Iris pigment epithelial cell (primary cell): ENCODE results near the gene DPT.
A peak's percentile ranks its signal among the peaks of the same experiment; 100 is the strongest.
"Not testable (repeated sequence)": the region's sequence is repeated elsewhere in the genome, so short reads cannot be mapped to it uniquely, and the experiment has no call there.

Experiments
- DNase-seq: peaks from one replicate; pipeline ENCODE4 v3.0.0-alpha.2; 2011; ENCODE audit warnings: low read depth

Gene DPT

DNA sequence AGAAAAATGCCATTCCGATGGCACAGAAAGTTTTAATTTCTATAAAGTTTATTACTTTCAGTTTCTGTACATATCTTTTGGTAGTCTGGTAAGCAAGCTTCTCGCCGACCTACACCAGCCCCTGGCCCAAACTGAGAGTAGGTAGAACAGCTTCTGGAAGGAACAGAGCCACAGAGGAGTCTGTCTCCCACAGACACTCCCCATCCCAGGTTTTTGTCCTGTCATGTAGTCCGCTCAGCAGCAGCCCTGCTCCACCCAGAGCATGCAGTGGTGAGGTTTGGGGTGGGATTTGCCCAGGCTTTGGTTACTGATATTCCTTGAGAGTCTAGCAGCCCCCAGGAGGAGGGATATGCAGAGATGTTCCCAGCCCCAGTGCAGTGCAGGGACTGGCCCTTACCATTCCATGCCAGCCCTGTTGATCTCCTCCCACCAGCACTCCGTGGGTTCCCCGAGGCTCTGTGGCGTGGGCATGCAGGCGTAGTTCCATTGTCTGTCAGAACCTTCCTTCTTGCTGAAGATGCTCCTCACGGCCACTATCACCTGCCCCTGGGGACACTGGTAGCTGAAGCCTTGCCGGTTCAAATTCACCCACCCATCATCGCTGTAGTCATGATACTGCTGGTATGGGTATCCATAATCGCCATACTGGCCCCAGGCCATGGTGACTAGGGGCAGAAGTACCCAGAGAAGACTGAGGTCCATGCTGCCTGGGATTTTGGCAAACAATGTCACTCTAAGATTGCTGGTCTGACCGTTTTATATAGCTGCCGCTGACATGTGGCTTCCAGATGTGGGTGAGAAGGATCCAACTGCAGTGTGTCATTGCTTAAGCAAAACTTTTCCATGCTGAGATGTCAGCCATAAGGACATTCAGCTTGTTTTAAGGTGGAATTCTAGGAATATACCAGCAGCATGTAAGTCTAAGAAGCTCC, at the start of gene DPT:
DPT (minus strand) TSS at position 734 of the 932 bp plus-strand sequence; CDS start at position 702, 32 bp downstream.
- DNase-seq, result no peak

DNA sequence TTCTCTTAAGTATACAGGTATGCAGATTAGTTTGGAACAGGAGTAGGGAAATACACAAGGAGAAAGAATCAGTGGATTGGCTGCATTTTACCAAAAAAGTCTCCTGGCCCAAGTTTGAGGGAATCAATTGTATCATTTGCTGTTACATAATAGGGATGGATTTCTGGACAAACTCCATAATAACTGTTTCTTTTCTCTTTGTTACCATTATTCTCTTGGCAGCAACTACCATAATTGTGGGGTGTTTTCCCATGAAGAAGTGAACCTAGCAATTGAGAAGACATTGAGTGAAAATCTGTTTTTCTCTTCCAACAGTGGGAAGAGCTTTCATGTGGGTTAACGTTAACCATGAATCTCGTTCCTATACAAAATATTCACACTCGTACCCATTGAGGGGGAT, 46.4 kb upstream of the DPT start:
- DNase-seq, result no peak

DNA sequence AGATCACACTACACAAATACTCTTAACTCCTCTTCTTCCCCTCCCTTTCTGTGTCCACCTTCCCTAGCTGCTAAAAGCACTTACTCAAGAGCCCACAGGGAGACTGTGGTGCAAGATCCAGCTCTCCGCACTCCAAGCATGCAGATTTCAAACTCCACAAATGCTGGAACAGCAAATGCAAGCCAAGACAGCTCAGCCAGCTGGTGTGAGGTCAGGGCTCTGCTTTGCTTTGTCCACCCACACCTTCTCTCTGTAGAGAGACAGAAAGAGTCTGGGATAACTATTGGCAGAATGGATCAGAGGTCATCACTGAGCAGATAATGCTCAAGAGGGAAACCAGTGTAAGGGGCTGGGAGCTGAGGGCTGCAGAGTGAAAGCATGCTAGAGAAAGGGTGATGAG, 45.2 kb upstream of the DPT start:
- no peak for DNase-seq

DNA sequence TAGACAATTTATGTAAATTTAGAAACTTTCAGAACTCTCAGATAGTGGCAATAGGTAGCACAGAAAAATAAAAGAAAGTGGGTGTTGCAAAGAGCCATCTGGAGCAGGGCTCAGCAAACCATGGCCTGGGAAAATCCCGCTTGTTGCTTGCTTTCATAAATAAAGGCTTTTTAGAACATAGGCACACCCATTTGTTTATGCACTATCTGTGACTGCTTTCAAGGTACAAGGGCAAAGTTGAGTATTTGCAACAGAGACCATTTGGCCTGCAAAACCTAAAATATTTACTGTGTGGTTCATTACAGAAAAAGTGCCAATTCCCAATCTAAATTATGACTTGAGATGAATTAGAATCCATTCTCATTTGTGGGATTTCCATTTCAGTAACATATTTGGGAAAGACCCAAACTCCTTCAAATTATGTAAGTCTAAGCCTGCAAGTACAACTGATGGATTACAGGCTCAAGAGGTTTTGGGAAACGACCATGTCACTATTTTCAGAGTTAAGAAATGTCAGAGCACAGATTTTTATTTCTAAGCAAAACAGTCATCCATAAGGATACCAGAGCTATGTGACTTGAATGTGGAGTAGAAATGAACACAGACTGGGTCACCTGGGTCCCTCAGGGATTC, 43.5 kb upstream of the DPT start:
- DNase-seq, result no peak

DNA sequence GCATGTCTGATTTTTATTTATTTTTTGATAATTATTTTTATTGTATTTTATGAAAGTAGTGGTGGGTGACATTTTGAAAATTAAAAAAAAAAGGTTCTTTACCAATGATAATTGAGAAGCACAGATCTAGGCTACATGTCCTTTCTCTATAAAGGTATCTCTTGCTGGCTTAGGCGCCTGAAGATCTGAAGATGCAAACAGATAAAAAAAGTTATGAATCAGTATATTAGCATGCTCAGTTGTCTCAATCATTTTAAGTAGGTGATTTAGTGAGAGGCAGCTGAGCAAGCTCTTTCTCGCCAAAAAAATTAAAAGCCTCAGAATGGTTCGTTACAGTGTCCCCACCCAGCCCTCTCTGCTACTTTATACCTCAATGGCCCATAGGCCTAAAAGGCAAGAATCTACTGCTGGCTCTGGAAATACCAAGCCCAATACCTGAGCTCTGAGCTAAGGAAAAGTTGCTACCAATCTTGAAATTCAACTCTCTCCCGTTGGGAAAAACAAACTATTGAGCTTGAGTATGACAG, 42.2 kb upstream of the DPT start:
- no peak for DNase-seq

- DNase-seq, result not testable (repeated sequence)
Observed at GRCh38 chr1:168769893-168770292, 40.9 kb upstream of the DPT start.

DNA sequence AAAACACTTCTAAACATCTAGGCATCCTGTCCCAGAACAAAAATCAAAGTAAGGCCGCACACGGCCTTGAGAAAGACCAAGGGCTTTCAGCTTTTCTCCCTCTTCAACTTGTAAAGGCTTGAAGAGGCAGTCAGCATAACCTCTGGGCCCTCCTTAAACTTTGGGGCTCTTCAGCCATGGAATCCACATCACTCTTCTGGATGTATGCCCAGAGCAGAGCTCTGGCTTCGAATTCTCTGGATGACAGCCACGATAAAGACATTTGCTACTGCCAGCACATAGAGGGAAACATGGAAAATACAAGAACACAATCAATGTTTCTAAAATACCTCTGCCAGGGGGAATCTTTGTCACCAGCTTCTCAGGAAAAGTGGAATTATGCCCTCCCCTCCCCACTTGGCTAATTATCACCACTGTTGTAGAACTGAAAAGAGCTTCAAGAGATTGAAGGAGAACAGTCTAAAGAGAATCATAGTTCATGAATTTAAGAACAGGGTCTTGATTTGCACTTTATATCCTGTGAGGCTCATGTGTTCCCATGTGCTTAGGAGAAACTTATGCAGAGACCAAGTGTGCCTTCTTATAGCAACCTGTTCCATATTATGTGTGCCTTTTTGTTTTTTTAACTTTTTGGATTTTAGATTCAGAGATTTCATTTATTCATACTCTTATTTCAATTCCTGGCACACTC, 39.0 kb upstream of the DPT start:
- DNase-seq, result peak; percentile 6

GRCh38 chr1:168766568-168766967, 37.6 kb upstream of the DPT start:
- no peak for DNase-seq

DNA sequence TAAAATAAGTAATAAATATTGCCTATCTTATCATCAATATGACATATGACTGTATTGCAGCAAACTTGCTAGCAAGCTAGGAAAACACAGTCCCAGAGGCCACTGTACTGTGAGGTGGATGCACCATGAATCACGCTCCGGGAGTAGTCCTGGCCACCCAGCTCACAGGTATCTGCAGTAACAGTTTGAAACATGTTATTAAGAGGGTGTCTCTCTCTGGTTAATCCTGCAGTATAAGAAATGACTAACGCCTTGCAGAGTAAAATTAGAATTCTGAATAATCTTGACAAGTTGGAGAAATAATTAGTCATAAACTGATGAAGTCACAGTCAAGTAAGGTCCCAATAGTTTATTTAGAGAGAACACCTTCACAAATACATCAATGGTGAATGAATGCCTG, 34.0 kb upstream of the DPT start:
- DNase-seq, result no peak

DNA sequence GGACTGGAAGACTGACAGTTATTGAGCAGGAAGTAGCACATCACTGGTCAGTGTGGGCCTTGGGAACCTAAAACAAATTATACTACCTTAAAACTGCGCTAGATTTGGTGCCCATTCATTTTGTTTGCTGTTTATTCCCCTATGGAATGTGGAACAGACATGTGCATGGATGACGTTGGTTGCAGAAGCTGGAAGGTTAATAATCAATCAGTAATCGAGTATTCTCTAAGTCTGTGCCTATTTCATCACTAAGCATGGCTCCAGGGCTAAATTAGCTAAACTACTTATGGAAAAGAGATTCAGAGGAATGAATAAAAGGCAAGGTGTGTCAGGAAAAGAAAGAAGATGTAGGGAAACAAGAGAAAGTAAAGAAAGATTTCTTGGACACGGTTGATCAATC, 33.5 kb upstream of the DPT start:
- DNase-seq, result no peak

DNA sequence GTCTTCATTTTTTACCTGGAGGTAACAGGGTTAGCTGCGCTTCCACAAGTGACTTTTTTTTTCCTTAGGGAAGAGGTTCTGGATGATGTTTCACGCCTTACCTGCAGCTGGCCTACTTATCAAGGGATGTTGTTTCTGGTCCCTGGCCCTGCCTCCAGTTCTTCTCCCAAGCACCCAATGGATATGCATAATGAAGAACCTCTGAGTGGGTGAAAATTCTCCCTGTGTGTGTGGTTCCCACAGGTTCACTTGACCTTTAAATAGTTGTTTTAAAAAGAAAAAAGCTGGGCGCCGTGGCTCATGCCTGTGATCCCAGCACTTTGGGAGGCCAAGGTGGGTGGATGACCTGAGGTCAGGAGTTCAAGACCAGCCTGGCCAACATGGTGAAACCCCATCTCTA, 31.8 kb upstream of the DPT start:
- DNase-seq, result no peak

DNA sequence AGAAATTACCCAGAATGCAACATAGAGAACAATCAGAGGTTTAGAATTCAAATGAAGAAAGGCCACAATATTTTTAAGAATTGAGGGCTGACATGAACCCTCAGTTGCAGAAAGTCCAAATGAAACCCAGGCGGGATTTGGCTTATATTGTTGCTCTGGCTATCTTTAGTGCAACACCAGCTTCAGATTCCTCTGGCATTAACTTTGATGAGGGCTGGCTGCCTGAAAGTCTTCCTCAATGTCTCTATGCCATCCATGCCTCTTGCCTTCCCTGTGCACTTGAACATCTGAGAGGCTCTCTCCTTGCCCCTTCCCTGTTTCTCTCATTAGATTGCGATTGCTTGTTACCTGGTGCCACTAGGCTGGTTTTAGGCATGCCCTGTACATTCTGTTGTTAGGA, 31.2 kb upstream of the DPT start:
- no peak for DNase-seq

DNA sequence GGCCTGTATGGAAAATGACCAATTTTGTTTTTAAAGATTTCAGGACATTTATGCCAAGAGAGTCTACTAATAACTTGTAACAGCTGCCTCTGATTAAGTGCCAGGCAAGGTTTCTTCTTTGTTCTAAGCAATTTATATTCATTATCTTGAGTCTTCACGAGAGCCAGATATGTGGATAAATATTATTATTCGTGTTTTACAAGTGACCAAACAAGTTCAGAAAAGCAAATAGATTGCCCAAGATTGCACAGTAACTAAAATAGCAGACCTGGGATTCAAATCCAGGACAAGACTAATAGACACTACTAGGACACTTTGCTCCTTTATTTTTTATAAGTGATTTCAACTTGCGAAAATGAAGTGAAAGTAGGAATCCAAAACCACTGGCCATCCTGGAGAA, 30.1 kb upstream of the DPT start:
- DNase-seq, result no peak

- DNase-seq, result no peak
Observed at GRCh38 chr1:168758503-168758902, 29.5 kb upstream of the DPT start.

- no peak for DNase-seq
Observed at GRCh38 chr1:168755800-168756418, 26.9 kb upstream of the DPT start.

GRCh38 chr1:168752171-168752832, 23.3 kb upstream of the DPT start:
- no peak for DNase-seq

- no peak for DNase-seq
Observed at GRCh38 chr1:168751195-168751650, 22.2 kb upstream of the DPT start.

DNA sequence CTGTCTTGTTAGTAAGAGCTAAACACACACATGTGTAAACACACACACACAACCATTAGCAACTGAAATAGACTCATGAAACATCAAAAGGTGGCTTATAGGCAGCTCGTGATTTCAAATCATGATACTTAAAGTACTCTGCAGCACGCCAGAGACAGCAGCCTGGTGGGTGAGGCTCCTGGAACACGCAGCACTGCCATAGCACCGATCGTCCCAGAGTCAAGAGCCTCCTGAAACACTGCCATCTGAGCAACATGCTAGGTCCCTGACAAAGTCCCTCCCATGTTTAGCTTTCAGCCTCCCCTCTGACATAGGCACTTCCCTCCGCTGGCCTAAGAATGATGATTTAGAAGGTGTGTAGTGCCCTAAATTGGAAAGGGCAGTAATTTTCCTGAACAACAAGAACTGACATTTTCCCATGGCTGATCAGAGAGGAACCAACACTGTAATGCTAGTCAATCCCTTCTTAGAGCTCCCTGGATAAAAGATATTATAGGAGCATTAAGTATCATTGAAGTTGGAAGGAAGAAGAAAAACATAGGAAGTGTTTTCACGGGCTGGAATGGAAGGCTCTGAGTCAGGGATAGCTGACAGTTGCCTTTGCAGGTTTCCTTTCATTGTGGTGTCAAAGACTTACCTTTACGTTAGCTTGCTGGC, 14.1 kb upstream of the DPT start:
- DNase-seq, result no peak

- DNase-seq, result no peak
Observed at GRCh38 chr1:168742386-168742785, 13.4 kb upstream of the DPT start.

DNA sequence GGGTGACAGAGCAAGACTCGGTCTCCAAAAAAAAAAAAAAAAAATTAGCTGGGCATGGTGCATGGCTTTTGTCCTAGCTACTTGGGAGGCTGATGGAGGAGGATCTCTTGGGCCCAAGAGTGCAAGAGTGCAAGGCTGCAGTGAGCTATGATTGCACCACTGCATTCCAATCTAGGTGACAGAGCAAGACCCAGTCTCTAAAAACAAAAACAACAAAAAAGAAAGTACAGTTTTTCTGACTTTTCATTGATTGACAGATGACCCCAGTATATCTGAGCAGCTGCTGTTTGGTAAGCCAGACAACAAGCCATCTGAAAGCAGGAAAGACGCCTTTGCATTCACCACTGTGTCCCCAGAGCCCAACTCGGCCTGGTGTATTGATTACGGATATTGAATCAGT, 10.9 kb upstream of the DPT start:
- no peak for DNase-seq

DNA sequence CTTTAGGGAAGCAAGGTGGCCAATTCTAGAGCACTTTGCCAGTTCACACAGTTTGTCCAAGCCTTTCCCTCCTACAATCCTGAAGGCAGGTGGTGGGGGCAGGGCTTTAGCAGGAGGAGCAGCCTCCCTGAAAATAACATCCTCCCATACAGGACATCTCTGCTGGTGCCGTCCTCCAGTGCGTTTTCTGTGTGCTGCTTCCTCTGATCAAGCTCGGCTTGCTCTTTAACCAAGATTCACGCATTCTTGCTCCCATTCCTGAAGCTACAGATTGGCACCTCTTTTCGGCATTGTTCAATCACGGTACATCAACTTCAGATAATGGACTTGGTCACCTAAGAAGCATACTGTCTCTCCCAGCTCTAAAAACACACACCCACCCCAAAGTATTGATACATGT, 7.5 kb upstream of the DPT start:
- no peak for DNase-seq
